Trophoblast cell (in vitro differentiated cells and primary cell): ENCODE data around the gene REXO1. TPM values are rescaled to one million over a fixed set of nuclear protein-coding genes. Genes with fewer than 3 reads are reported as not detected.
A peak's percentile ranks its signal among the peaks of the same experiment; 100 is the strongest.

Experiments used
- DNase-seq, 2 donors: peaks; one replicate each; pipeline ENCODE4 v3.0.0-alpha.2; 2016
- H2AFZ ChIP-seq: 2 replicates; pipeline ENCODE4 v1.6.1; 2013; ENCODE audit warnings: low read length, moderate library complexity, mild to moderate bottlenecking; ENCODE audit not compliant: insufficient read depth, poor library complexity
- H2AK5ac ChIP-seq: 2 replicates; pipeline ENCODE4 v1.6.1; 2013; ENCODE audit warnings: mild to moderate bottlenecking, low read length
- H2BK120ac ChIP-seq: 2 replicates; pipeline ENCODE4 v1.6.1; 2013; ENCODE audit warnings: low read length, mild to moderate bottlenecking, moderate library complexity; ENCODE audit not compliant: insufficient read depth, poor library complexity
- H2BK12ac ChIP-seq: 2 replicates; pipeline ENCODE4 v1.6.1; 2013; ENCODE audit warnings: mild to moderate bottlenecking, low read length, moderate library complexity
- H2BK5ac ChIP-seq: 2 replicates; pipeline ENCODE4 v1.6.1; 2013; ENCODE audit warnings: low read length, low read depth, moderate library complexity, mild to moderate bottlenecking; ENCODE audit not compliant: poor library complexity
- H3K14ac ChIP-seq: 2 replicates; pipeline ENCODE4 v1.6.1; 2013; ENCODE audit warnings: mild to moderate bottlenecking, low read length
- H3K18ac ChIP-seq: 2 replicates; pipeline ENCODE4 v1.6.1; 2013; ENCODE audit warnings: mild to moderate bottlenecking, low read length
- H3K23ac ChIP-seq: 2 replicates; pipeline ENCODE4 v1.6.1; 2013; ENCODE audit warnings: low read length
- H3K27ac ChIP-seq: 2 replicates; pipeline ENCODE4 v1.5.1; 2013; ENCODE audit warnings: low read depth, mild to moderate bottlenecking, inconsistent platforms, low read length, moderate library complexity
- H3K27me3 ChIP-seq: 2 replicates; pipeline ENCODE4 v1.6.1; 2013; ENCODE audit warnings: inconsistent platforms, mild to moderate bottlenecking, low read length, moderate library complexity; ENCODE audit not compliant: insufficient read depth
- H3K36me3 ChIP-seq, 2 experiments: 1 replicate in 1 of 2; 2 replicates in 1 of 2; pipeline ENCODE4 v1.6.1; 2013; ENCODE audit warnings: low read length in 2 of 2, mild to moderate bottlenecking in 2 of 2, moderate library complexity in 1 of 2; ENCODE audit not compliant: insufficient read depth in 2 of 2, control insufficient read depth in 1 of 2
- H3K4ac ChIP-seq: 2 replicates; pipeline ENCODE4 v1.6.1; 2013; ENCODE audit warnings: low read depth, mild to moderate bottlenecking, low read length, moderate library complexity
- H3K4me1 ChIP-seq, 2 experiments: 1 replicate in 1 of 2; 2 replicates in 1 of 2; pipeline ENCODE4 v1.6.1; 2013; ENCODE audit warnings: low read length in 2 of 2, mild to moderate bottlenecking in 2 of 2, moderate library complexity in 1 of 2; ENCODE audit not compliant: insufficient read depth in 2 of 2, control insufficient read depth in 1 of 2
- H3K4me2 ChIP-seq: 2 replicates; pipeline ENCODE4 v1.6.1; 2013; ENCODE audit warnings: inconsistent platforms, mild to moderate bottlenecking, low read length, moderate library complexity
- H3K4me3 ChIP-seq: 2 replicates; pipeline ENCODE4 v1.5.1; 2013; ENCODE audit warnings: mild to moderate bottlenecking, low read depth, low read length, inconsistent platforms
- H3K79me1 ChIP-seq: one replicate; pipeline ENCODE4 v1.6.1; 2013; ENCODE audit warnings: low read length
- H3K79me2 ChIP-seq: 2 replicates; pipeline ENCODE4 v1.6.1; 2013; ENCODE audit warnings: low read length, mild to moderate bottlenecking; ENCODE audit not compliant: control insufficient read depth, insufficient read depth, poor library complexity
- H3K9ac ChIP-seq: 2 replicates; pipeline ENCODE4 v1.6.1; 2013; ENCODE audit warnings: mild to moderate bottlenecking, low read length
- H3K9me3 ChIP-seq: 2 replicates; pipeline ENCODE4 v1.6.1; 2013; ENCODE audit warnings: low read depth, mild to moderate bottlenecking, control low read depth, inconsistent platforms, low read length; ENCODE audit not compliant: insufficient read depth
- H4K12ac ChIP-seq: 2 replicates; pipeline ENCODE4 v1.6.1; 2013; ENCODE audit warnings: low read depth, mild to moderate bottlenecking, low read length, moderate library complexity
- H4K8ac ChIP-seq: 2 replicates; pipeline ENCODE4 v1.6.1; 2013; ENCODE audit warnings: low read depth, mild to moderate bottlenecking, low read length, moderate library complexity
- H4K91ac ChIP-seq: one replicate; pipeline ENCODE4 v1.6.1; 2013; ENCODE audit warnings: low read depth, mild to moderate bottlenecking, low read length, moderate library complexity
- WGBS: extraction: QIAGEN DNeasy Blood & Tissue Kit; methylation state at CpG from one replicate; pipeline ENCODE4 v1.1.7; 2013; ENCODE audit warnings: missing lambda C conversion rate; ENCODE audit not compliant: insufficient read length, insufficient coverage; ENCODE audit errors: extremely low coverage; 5-methylcytosine and 5-hydroxymethylcytosine counted together
- polyA plus RNA-seq: library from polyadenylated mRNA; stranded (reverse); fragments of 200-250 nt; gene quantifications from 2 replicates; pipeline ENCODE4 v1.2.3, GENCODE V29; 2013

REXO1 gene
- polyA plus RNA-seq = 24.5 and 26.8 TPM in 2 replicates

DNA sequence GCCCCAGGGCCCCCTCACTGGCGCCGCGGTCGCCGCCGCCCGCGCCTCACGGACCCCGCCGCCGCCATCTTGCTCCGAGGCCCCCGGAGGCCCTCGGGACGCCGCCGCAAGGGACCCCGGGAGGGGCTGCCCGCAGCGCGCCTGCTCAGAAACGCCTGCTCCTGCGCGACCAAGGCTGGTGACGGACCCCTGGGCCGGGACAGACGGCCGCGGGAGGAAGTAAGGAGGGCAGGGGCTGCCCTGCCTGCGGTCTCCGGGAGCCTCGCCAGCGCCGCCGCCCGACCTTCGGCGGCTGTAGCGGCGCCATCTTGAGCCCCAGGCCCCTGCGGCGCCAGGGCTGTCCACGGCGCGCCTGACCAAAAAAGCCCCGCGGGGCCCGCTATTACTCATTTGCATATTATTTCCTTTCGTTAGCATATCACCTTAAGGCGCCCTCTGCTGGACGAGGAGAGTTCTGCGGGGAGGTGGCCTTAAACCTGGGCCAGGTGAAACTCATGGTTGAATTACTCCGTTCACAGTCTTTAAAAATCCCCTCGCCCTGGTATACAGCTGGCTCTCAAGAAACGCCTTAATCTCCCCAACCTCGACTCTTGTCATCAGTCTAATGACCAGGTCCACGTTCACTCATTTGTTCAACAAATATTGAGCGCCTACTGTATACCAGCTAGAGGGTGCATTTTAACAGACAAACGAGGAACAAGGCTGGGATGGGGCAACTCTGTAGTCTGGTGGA, at the start of gene REXO1:
TSS of gene REXO1 (minus strand) at position 85 of the 733 bp plus-strand sequence. CDS start 125 bp downstream, outside the sequence.
- Histone ChIP-seq H3K27me3 (no peaks in the 10 kb centered on the region), H3K36me3 (peaks cover 11 to 14% of the 10 kb centered on the region in 2 experiments), H3K4me2 (peak within 1 kb of the TSS; percentile 74), H2BK120ac (peak within 1 kb of the TSS; percentile 99), H2BK5ac (peak within 1 kb of the TSS; percentile 99), H3K14ac (peak within 1 kb of the TSS; percentile 98), H4K12ac (peak within 1 kb of the TSS; percentile 97), H3K18ac (peak within 1 kb of the TSS; percentile 98), H4K91ac (peak within 1 kb of the TSS; percentile 99), H3K79me2 (peaks cover 12% of the 10 kb centered on the region), H3K9ac (peak within 1 kb of the TSS; percentile 98), H2AK5ac (peak within 1 kb of the TSS; percentile 89), H3K9me3 (peaks cover 9% of the 10 kb centered on the region), H3K4ac (peak within 1 kb of the TSS; percentile 97), H2AFZ (peak within 1 kb of the TSS; percentile 68), H3K79me1 (peaks cover 9% of the 10 kb centered on the region), H3K27ac (peak within 1 kb of the TSS; percentile 100), H3K4me1 (peaks cover 7 to 8% of the 10 kb centered on the region in 2 experiments), H2BK12ac (peak within 1 kb of the TSS; percentile 15), H4K8ac (peak within 1 kb of the TSS; percentile 98), H3K4me3 (peak within 1 kb of the TSS; percentile 96), H3K23ac (no peak within 1 kb of the TSS)
- DNase-seq = peak; percentile 98 to 100
- WGBS = no CpG with 5 or more reads among the region's 60 CpGs

DNA sequence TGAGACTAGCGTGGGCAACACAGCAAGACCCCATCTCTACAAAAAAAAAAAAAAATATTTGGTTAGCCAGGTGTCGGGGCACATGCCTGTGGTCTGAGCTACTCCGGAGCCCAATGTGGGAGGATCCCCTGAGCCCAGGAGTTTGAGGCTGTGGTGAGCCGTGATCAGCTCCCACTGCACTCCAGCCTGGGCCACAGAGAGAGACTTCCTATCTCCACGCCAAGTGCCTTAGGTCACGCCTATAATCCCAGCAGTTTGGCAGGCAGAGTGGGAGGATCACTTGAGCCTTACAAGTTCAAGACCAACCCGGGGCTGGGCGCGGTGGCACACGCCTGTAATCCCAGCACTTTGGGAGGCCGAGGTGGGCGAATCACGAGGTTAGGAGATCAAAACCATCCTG, 48.2 kb upstream of the REXO1 start:
- Histone ChIP-seq H4K8ac (no peak overlapping the region), H2BK5ac (no peak overlapping the region), H3K14ac (no peak overlapping the region), H3K4me2 (no peak overlapping the region), H2BK12ac (no peak overlapping the region), H3K23ac (no peak overlapping the region), H3K79me2 (no peaks in the 10 kb centered on the region), H3K4ac (no peak overlapping the region), H3K27me3 (no peaks in the 10 kb centered on the region), H3K27ac (no peak overlapping the region), H3K18ac (no peak overlapping the region), H4K91ac (no peak overlapping the region), H3K4me1 (peaks cover 0 to 2% of the 10 kb centered on the region in 2 experiments), H3K36me3 (no peaks in the 10 kb centered on the region), H2AFZ (no peak overlapping the region), H3K79me1 (no peaks in the 10 kb centered on the region), H3K4me3 (no peak overlapping the region), H2AK5ac (peak overlapping the region; percentile 72), H3K9me3 (no peaks in the 10 kb centered on the region), H2BK120ac (no peak overlapping the region), H3K9ac (no peak overlapping the region), H4K12ac (no peak overlapping the region)
- WGBS = no CpG with 5 or more reads among the region's 13 CpGs
- no peak for DNase-seq

GRCh38 chr19:1893791-1894190, 45.5 kb upstream of the REXO1 start:
- no peaks in the 10 kb centered on the region for H3K79me2 ChIP-seq
- no peak overlapping the region for H2AFZ ChIP-seq
- H2AK5ac ChIP-seq = no peak overlapping the region
- no peak overlapping the region for H3K14ac ChIP-seq
- WGBS = no CpG with 5 or more reads among the region's 17 CpGs
- H3K27me3 ChIP-seq = no peaks in the 10 kb centered on the region
- no peak overlapping the region for H3K23ac ChIP-seq
- H4K8ac ChIP-seq = no peak overlapping the region
- H3K9me3 ChIP-seq = no peaks in the 10 kb centered on the region
- H2BK12ac ChIP-seq = no peak overlapping the region
- H3K4me1 ChIP-seq = peaks cover 0 to 1% of the 10 kb centered on the region in 2 experiments
- no peak overlapping the region for H2BK120ac ChIP-seq
- no peaks in the 10 kb centered on the region for H3K79me1 ChIP-seq
- no peaks in the 10 kb centered on the region for H3K36me3 ChIP-seq
- H3K4me2 ChIP-seq = no peak overlapping the region
- no peak for DNase-seq
- no peak overlapping the region for H2BK5ac ChIP-seq
- H4K12ac ChIP-seq = no peak overlapping the region
- H3K4me3 ChIP-seq = no peak overlapping the region
- H3K18ac ChIP-seq = no peak overlapping the region
- no peak overlapping the region for H3K27ac ChIP-seq
- H3K4ac ChIP-seq = no peak overlapping the region
- H4K91ac ChIP-seq = no peak overlapping the region
- no peak overlapping the region for H3K9ac ChIP-seq

- Histone ChIP-seq H2AFZ (no peak overlapping the region), H3K14ac (no peak overlapping the region), H3K27ac (no peak overlapping the region), H3K23ac (no peak overlapping the region), H2BK120ac (no peak overlapping the region), H3K4ac (no peak overlapping the region), H3K27me3 (no peaks in the 10 kb centered on the region), H4K12ac (no peak overlapping the region), H3K79me1 (peaks cover 7% of the 10 kb centered on the region), H3K4me2 (no peak overlapping the region), H2BK5ac (no peak overlapping the region), H3K36me3 (no peaks in the 10 kb centered on the region), H2AK5ac (no peak overlapping the region), H3K9me3 (no peaks in the 10 kb centered on the region), H3K4me3 (no peak overlapping the region), H4K8ac (no peak overlapping the region), H3K79me2 (peaks cover 2% of the 10 kb centered on the region), H4K91ac (no peak overlapping the region), H3K18ac (no peak overlapping the region), H2BK12ac (peak overlapping the region; percentile 53), H3K4me1 (peaks cover 6 to 10% of the 10 kb centered on the region in 2 experiments), H3K9ac (no peak overlapping the region)
- DNase-seq = no peak
- no CpG with 5 or more reads among the region's 1 CpG for WGBS
Measured at GRCh38 chr19:1889907-1890306, 41.6 kb upstream of the REXO1 start.
